ENCODE measurements around the gene COLGALT1. TPM values are rescaled to one million over a fixed set of nuclear protein-coding genes. Genes with fewer than 3 reads are reported as not detected.

The COLGALT1 gene
- total RNA-seq, 1 experiment from 2014 or later = 48.5 TPM

- Histone ChIP-seq H2BK120ac (ENCODE audit: low read depth, low read length, poor library complexity, severe bottlenecking) (no peak overlapping the region), H3K23me2 (ENCODE audit: insufficient read length, low read depth, low read length, poor library complexity, severe bottlenecking) (no peaks in the 10 kb centered on the region), H2AFZ (ENCODE audit: low read length) (no peak overlapping the region), H3K56ac (ENCODE audit: insufficient read length, low read depth, low read length) (no peak overlapping the region), H3K23ac (ENCODE audit: insufficient read length, low read depth, low read length) (no peak overlapping the region), H3K4me1 (ENCODE audit: insufficient read depth, low read length) (no peaks in the 10 kb centered on the region), H3K27ac (ENCODE audit: insufficient read length, low read depth, low read length) (no peak overlapping the region), H2BK5ac (ENCODE audit: insufficient read length, low read length) (no peak overlapping the region), H3K4me2 (ENCODE audit: insufficient read depth, insufficient read length, low read length) (no peak overlapping the region), H3T11ph (ENCODE audit: low read length) (no peak overlapping the region), H4K91ac (ENCODE audit: insufficient read length, low read depth, low read length) (no peak overlapping the region), H3K9ac (ENCODE audit: extremely low read depth, insufficient read length, low read length) (no peak overlapping the region), H4K20me1 (ENCODE audit: control insufficient read depth, insufficient read depth, insufficient read length) (peaks cover 2% of the 10 kb centered on the region), H3K9me3 (ENCODE audit: control insufficient read depth, low read depth, low read length) (no peaks in the 10 kb centered on the region), H2BK20ac (ENCODE audit: low read depth, low read length, poor library complexity, severe bottlenecking) (no peak overlapping the region), H2AK5ac (ENCODE audit: insufficient read length, low read length) (no peak overlapping the region), H2BK12ac (ENCODE audit: insufficient read length, low read depth, low read length) (no peak overlapping the region), H3K4ac (ENCODE audit: low read depth, low read length) (no peak overlapping the region), H3K27me3 (ENCODE audit: insufficient read depth, low read length) (no peaks in the 10 kb centered on the region), H3K79me1 (ENCODE audit: insufficient read depth, low read depth, low read length, poor library complexity, severe bottlenecking) (no peaks in the 10 kb centered on the region), H3K79me2 (ENCODE audit: insufficient read depth, low read length) (no peaks in the 10 kb centered on the region), H4K8ac (replicated peaks; ENCODE audit: insufficient read length, low read depth, low read length) (no peak overlapping the region), H4K5ac (ENCODE audit: insufficient read length, low read depth, low read length) (no peak overlapping the region), H3K18ac (ENCODE audit: insufficient read length, low read depth, low read length) (no peak overlapping the region), H3K14ac (ENCODE audit: insufficient read depth, low read length) (no peak overlapping the region), H2BK15ac (ENCODE audit: low read depth, low read length) (no peak overlapping the region)
- Mint-ChIP-seq H3K4me3 (no peak overlapping the region), H3K4me1 (peaks cover 0 to 2% of the 10 kb centered on the region in 2 experiments; a peak in 1 of 4 replicates), H3K36me3 (ENCODE audit: insufficient read depth in 1 of 3, low read depth in 3 of 3) (peaks cover 29 to 40% (median 38%) of the 10 kb centered on the region in 3 experiments), H3K27ac (no peak overlapping the region), H3K9me3 (no peaks in the 10 kb centered on the region; a peak in 1 of 5 replicates), H3K27me3 (ENCODE audit: low read depth) (0 out of 2 replicates have a peak, but pooled peaks cover 2% of the 10 kb centered on the region)
- TF ChIP-seq CTCF (conservative IDR thresholded peaks at IDR 0.05) = no peak
- no CpG with 5 or more reads among the region's 16 CpGs for WGBS (ENCODE audit: extremely low coverage, insufficient read length, low lambda C conversion rate)
- DNase-seq = no peak
These were observed 69.0 kb downstream of the COLGALT1 start for GRCh38 chr19:17624314-17624991.
